CD4-positive, alpha-beta memory T cell (primary cell): ENCODE results near the gene MAP6. TPM values are rescaled to one million over a fixed set of nuclear protein-coding genes. Genes with fewer than 3 reads are reported as not detected.

Experiments
- CTCF ChIA-PET: fragments of 350-600 bp; sonication (Branson Sonifier 250); formaldehyde crosslinking; loops from one replicate; lab custom pipeline; 2021; ENCODE audit warnings: inconsistent platforms; ENCODE audit not compliant: partially characterized antibody; lab: Charles Lee
- POLR2A ChIA-PET: fragments of 350-600 bp; sonication (Branson Sonifier 250); formaldehyde crosslinking; loops from one replicate; lab custom pipeline; 2021; ENCODE audit not compliant: partially characterized antibody; lab: Charles Lee
- DNase-seq, 5 donors: peaks; one replicate each; pipeline versions ENCODE4 v3.0.0 to v3.0.0-alpha.2; 2020 to 2022; ENCODE audit warnings: mixed read lengths in 1 of 5
- H3K27ac ChIP-seq: one replicate; pipeline ENCODE4 v1.7.0; 2013; ENCODE audit warnings: low read depth, low read length
- H3K27me3 ChIP-seq: 2 replicates; pipeline ENCODE4 v1.7.0; 2013; ENCODE audit warnings: mild to moderate bottlenecking, low read length, moderate library complexity; ENCODE audit not compliant: insufficient read depth
- H3K36me3 ChIP-seq: 2 replicates; pipeline ENCODE4 v1.7.0; 2013; ENCODE audit warnings: mild to moderate bottlenecking, low read length, moderate library complexity; ENCODE audit not compliant: insufficient read depth
- H3K4me1 ChIP-seq: 2 replicates; pipeline ENCODE4 v1.7.0; 2013; ENCODE audit warnings: mild to moderate bottlenecking, low read length, moderate library complexity; ENCODE audit not compliant: insufficient read depth
- H3K4me3 ChIP-seq, 2 donors: one replicate each; pipeline ENCODE4 v1.7.0; 2013; ENCODE audit warnings: low read length in 2 of 2, mild to moderate bottlenecking in 1 of 2
- H3K9me3 ChIP-seq, 2 donors: one replicate each; pipeline ENCODE4 v1.7.0; 2013; ENCODE audit warnings: low read length in 2 of 2, control low read depth in 1 of 2; ENCODE audit not compliant: control insufficient read depth in 1 of 2
- H3K27ac Mint-ChIP-seq, 7 donors: one replicate each; pipeline ENCODE4 v1.8.0; 2020 to 2021; ENCODE audit warnings: mixed read lengths in 7 of 7, mild to moderate bottlenecking in 6 of 7, inconsistent platforms in 3 of 7, moderate library complexity in 3 of 7
- H3K27me3 Mint-ChIP-seq, 2 donors: one replicate each; pipeline ENCODE4 v1.8.0; 2020 to 2021; ENCODE audit warnings: mixed read lengths in 2 of 2
- H3K36me3 Mint-ChIP-seq, 2 donors: one replicate each; pipeline ENCODE4 v1.8.0; 2020 to 2021; ENCODE audit warnings: mixed read lengths in 2 of 2, inconsistent platforms in 1 of 2, mild to moderate bottlenecking in 1 of 2
- H3K4me1 Mint-ChIP-seq, 4 donors: one replicate each; pipeline ENCODE4 v1.8.0; 2020 to 2021; ENCODE audit warnings: mixed read lengths in 4 of 4, mild to moderate bottlenecking in 1 of 4
- H3K4me3 Mint-ChIP-seq, 8 donors: one replicate each; pipeline ENCODE4 v1.8.0; 2020 to 2021; ENCODE audit warnings: mixed read lengths in 8 of 8, mild to moderate bottlenecking in 7 of 8, moderate library complexity in 6 of 8, inconsistent platforms in 3 of 8
- H3K9me3 Mint-ChIP-seq, 8 donors: one replicate each; pipeline ENCODE4 v1.8.0; 2020 to 2021; ENCODE audit warnings: mixed read lengths in 8 of 8, mild to moderate bottlenecking in 5 of 8, inconsistent platforms in 3 of 8, moderate library complexity in 1 of 8
- intact Hi-C: fragments of 100-400 bp; cut with micrococcal nuclease; formaldehyde crosslinking; loops from one replicate; pipeline ENCODE4 v1.15.1; 2023
- polyA plus RNA-seq, 2 donors: library from polyadenylated mRNA; unstranded; fragments of 300-500 nt; fragmentation: Illumina TruSeq; gene quantifications; one replicate each; pipeline ENCODE4 v1.2.3, GENCODE V29; 2021
- total RNA-seq, 2 experiments: library from RNA; stranded (reverse); gene quantifications; one replicate each; pipeline ENCODE4 v1.2.3, GENCODE V29; 2021

Gene MAP6
- total and polyA plus RNA-seq, 4 experiments from 2014 or later: not detected

DNA sequence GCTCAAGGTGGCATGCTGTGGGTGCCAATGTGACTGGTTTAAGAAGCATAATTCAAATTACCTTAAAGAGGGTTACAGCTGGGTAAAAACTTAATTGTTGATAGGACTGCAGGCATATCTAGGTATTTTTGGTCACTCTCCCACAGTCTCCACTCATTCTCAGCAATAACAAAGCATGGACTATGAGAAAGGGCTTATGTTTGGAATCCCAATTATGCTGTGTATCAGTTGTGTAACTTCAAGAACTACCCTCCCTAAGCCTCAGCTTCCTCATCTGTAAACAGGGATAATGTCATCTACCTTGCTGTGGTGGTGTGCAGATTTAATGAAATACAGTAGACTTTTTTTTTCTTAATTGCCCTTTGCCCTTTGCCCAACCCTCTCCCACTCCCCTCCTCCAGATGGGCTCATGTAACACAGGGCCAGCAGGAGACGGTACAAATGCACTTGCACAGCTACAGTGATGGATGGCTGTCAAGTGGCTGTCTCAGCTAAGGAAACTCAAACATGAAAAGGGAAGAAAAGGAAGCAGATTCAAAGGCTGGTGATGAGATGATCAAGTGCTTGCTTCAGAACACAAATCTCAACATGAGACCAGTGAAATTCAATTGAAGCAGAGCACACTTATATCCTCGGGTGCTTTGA is 37.6 kb downstream of the MAP6 start:
- H3K36me3 Mint-ChIP-seq: no peaks in the 10 kb centered on the region
- H3K27me3 ChIP-seq: no peaks in the 10 kb centered on the region
- no peak overlapping the region for H3K4me3 ChIP-seq
- H3K9me3 ChIP-seq: no peaks in the 10 kb centered on the region
- DNase-seq: no peak
- intact Hi-C loops: no loop called here
- H3K9me3 Mint-ChIP-seq: peaks cover 0 to 2% (median 0%) of the 10 kb centered on the region in 8 donors
- no peaks in the 10 kb centered on the region for H3K4me1 ChIP-seq
- CTCF ChIA-PET: no interaction called here
- POLR2A ChIA-PET: no interaction called here
- no peaks in the 10 kb centered on the region for H3K4me1 Mint-ChIP-seq
- H3K36me3 ChIP-seq: no peaks in the 10 kb centered on the region
- no peak overlapping the region for H3K27ac ChIP-seq
- H3K4me3 Mint-ChIP-seq: no peak overlapping the region
- peaks cover 29 to 51% of the 10 kb centered on the region in 2 donors for H3K27me3 Mint-ChIP-seq
- no peak overlapping the region for H3K27ac Mint-ChIP-seq

GRCh38 chr11:75627906-75628668 is 40.8 kb downstream of the MAP6 start:
- H3K27me3 Mint-ChIP-seq: peaks cover 17 to 34% of the 10 kb centered on the region in 2 donors
- POLR2A ChIA-PET: no interaction called here
- H3K36me3 Mint-ChIP-seq: no peaks in the 10 kb centered on the region
- H3K4me3 Mint-ChIP-seq: no peak overlapping the region
- CTCF ChIA-PET: no interaction called here
- Histone ChIP-seq H3K27ac (no peak overlapping the region), H3K36me3 (no peaks in the 10 kb centered on the region), H3K9me3 (no peaks in the 10 kb centered on the region), H3K27me3 (no peaks in the 10 kb centered on the region), H3K4me3 (no peak overlapping the region), H3K4me1 (no peaks in the 10 kb centered on the region)
- peaks cover 0 to 2% (median 0%) of the 10 kb centered on the region in 8 donors for H3K9me3 Mint-ChIP-seq
- intact Hi-C loops: no loop called here
- H3K4me1 Mint-ChIP-seq: no peaks in the 10 kb centered on the region
- no peak overlapping the region for H3K27ac Mint-ChIP-seq
- no peak for DNase-seq

- H3K27ac ChIP-seq: no peak overlapping the region
- Mint-ChIP-seq H3K27ac (peak overlapping the region in 1 of 7 donors; percentile 39), H3K4me1 (no peaks in the 10 kb centered on the region), H3K36me3 (no peaks in the 10 kb centered on the region), H3K27me3 (peaks cover 11 to 28% of the 10 kb centered on the region in 2 donors), H3K9me3 (peaks cover 0 to 2% (median 0%) of the 10 kb centered on the region in 8 donors), H3K4me3 (no peak overlapping the region)
- DNase-seq: no peak
- no peaks in the 10 kb centered on the region for H3K4me1 ChIP-seq
- intact Hi-C loops: no loop called here
- H3K9me3 ChIP-seq: no peaks in the 10 kb centered on the region
- no peaks in the 10 kb centered on the region for H3K36me3 ChIP-seq
- no peak overlapping the region for H3K4me3 ChIP-seq
- ChIA-PET CTCF (no interaction called here), POLR2A (no interaction called here)
- H3K27me3 ChIP-seq: no peaks in the 10 kb centered on the region
These were observed 41.8 kb downstream of the MAP6 start for GRCh38 chr11:75626889-75627529.

DNA sequence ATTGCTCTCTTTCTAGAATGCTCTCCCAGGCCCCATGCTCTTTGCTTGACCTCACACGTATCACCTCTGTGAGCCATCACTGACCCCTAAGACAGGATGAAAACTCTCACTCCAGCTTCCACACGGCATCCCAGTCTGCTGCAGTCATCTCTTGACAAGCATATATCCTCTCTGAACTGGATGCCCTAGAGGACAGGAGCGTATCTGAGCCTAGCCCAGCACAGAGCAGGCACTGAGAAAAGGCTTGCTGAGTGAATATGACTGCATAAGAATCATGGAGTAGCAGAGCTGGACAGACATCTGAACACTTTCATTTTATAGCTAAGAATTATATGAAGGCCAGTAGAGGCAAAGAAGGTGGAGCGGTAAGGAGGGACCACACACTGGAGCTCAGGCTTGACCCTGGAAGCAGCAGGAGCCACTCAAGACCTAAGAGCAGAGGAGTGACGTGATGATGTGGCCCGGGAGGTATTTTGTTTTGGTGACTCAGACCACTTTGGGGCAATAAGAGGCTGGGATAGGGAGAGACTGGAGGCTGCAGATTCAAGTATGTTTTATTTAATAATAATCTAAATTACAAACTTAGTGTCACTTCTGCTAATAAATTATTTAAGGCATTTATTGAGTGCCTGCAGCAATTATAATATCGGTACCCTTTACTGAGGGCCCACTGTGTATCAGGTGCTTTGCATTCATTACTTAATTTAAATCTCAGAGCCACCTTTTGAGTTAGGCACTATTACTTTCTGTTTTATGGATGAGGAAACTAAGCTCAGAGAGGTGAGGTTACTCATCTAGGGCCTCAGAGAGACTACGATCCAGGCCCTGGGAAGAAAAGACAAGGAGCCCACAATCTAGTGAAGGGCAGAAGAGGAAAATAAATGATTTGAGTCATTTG is 42.6 kb downstream of the MAP6 start:
- H3K36me3 Mint-ChIP-seq: no peaks in the 10 kb centered on the region
- intact Hi-C loops: no loop called here
- ChIA-PET POLR2A (no interaction called here), CTCF (no interaction called here)
- H3K4me1 Mint-ChIP-seq: no peaks in the 10 kb centered on the region
- no peaks in the 10 kb centered on the region for H3K9me3 ChIP-seq
- H3K27me3 ChIP-seq: no peaks in the 10 kb centered on the region
- H3K9me3 Mint-ChIP-seq: peaks cover 0 to 2% (median 0%) of the 10 kb centered on the region in 8 donors
- no peak overlapping the region for H3K27ac ChIP-seq
- DNase-seq: no peak
- peaks cover 6 to 21% of the 10 kb centered on the region in 2 donors for H3K27me3 Mint-ChIP-seq
- no peaks in the 10 kb centered on the region for H3K4me1 ChIP-seq
- peak overlapping the region in 1 of 7 donors; percentile 39 for H3K27ac Mint-ChIP-seq
- no peaks in the 10 kb centered on the region for H3K36me3 ChIP-seq
- H3K4me3 ChIP-seq: no peak overlapping the region
- H3K4me3 Mint-ChIP-seq: no peak overlapping the region

DNA sequence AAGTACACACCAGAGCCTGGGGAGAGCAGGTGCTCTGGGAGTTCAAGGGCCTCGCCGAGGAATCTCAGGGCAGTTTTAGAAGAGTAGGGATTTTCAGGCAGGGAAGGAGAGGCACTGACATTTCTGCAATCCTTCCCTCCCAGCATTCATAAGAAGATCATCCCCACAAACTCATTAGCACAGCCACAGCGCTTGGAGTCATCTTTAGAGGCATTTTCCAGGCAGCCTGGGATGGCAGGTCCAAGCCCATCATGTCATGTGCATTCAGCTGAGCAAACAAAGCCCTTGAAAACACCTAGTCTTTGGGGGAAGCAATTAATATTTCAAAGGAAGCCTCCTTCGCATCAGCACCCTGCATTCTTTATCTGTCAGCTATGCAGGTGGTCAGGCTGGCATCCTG is 43.8 kb downstream of the MAP6 start:
- H3K36me3 ChIP-seq: no peaks in the 10 kb centered on the region
- Mint-ChIP-seq H3K4me1 (no peaks in the 10 kb centered on the region), H3K27me3 (peaks cover 4 to 15% of the 10 kb centered on the region in 2 donors), H3K9me3 (no peaks in the 10 kb centered on the region), H3K4me3 (no peak overlapping the region), H3K27ac (no peak overlapping the region), H3K36me3 (no peaks in the 10 kb centered on the region)
- H3K9me3 ChIP-seq: no peaks in the 10 kb centered on the region
- no peak for DNase-seq
- intact Hi-C loops: no loop called here
- H3K4me1 ChIP-seq: no peaks in the 10 kb centered on the region
- ChIA-PET POLR2A (no interaction called here), CTCF (no interaction called here)
- no peaks in the 10 kb centered on the region for H3K27me3 ChIP-seq
- no peak overlapping the region for H3K4me3 ChIP-seq
- no peak overlapping the region for H3K27ac ChIP-seq

GRCh38 chr11:75616281-75616680 is 52.6 kb downstream of the MAP6 start:
- no peaks in the 10 kb centered on the region for H3K9me3 ChIP-seq
- no peak overlapping the region for H3K27ac Mint-ChIP-seq
- no peak overlapping the region for H3K4me3 Mint-ChIP-seq
- H3K36me3 Mint-ChIP-seq: no peaks in the 10 kb centered on the region
- H3K4me3 ChIP-seq: no peak overlapping the region
- H3K27me3 Mint-ChIP-seq: peaks cover 5 to 11% of the 10 kb centered on the region in 2 donors
- no peaks in the 10 kb centered on the region for H3K4me1 Mint-ChIP-seq
- H3K27me3 ChIP-seq: no peaks in the 10 kb centered on the region
- ChIA-PET POLR2A (no interaction called here), CTCF (no interaction called here)
- no peaks in the 10 kb centered on the region for H3K36me3 ChIP-seq
- H3K4me1 ChIP-seq: no peaks in the 10 kb centered on the region
- H3K27ac ChIP-seq: no peak overlapping the region
- peaks cover 0 to 8% (median 2%) of the 10 kb centered on the region in 8 donors for H3K9me3 Mint-ChIP-seq
- no peak for DNase-seq
- intact Hi-C loops: no loop called here
